Measurements from ENCODE around the gene ZFYVE1.
"Not testable (repeated sequence)": the region's sequence is repeated elsewhere in the genome, so short reads cannot be mapped to it uniquely, and the experiment has no call there.

Gene ZFYVE1

DNA sequence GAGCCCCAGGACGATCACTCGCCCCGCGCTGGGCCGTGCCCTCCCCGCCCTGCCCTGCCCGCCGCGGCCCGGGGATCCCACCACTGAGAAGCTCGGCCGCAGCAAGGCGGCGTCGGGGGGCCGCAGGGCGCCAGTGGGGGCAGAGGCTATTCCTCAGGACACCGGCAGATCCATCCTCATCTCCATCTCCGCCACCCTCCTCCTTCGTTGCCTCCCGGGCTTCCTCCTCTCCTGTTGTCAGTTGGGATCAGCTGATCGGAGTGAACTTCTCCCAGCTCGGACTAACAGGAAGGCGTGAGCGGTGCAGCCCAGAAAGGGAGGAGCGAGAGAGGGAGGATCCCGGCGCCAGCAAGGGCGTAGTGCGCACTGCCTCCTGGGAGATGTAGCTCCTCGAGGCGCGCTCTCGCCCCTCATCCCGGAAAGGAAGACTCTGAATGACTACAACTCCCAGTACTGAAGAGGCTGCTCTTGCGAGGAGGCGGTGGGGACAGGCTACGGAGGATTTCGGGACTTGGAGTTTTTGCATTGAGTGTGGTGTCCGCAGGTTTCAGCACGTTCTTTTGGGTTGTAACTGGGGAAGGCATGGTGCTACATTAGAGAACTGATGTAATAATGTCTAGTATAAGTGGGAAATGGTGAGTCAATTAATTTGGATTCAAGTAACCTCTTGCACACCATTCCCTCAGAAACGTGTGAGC lies at the start of gene ZFYVE1:
Gene ZFYVE1 (minus strand): TSS at position 262 of the 698 bp plus-strand sequence. CDS start 2,598 bp downstream, outside the sequence.
- peak within 1 kb of the TSS; percentile 84 for H3K4me3 ChIP-seq (ENCODE audit: low read depth, low read length)

DNA sequence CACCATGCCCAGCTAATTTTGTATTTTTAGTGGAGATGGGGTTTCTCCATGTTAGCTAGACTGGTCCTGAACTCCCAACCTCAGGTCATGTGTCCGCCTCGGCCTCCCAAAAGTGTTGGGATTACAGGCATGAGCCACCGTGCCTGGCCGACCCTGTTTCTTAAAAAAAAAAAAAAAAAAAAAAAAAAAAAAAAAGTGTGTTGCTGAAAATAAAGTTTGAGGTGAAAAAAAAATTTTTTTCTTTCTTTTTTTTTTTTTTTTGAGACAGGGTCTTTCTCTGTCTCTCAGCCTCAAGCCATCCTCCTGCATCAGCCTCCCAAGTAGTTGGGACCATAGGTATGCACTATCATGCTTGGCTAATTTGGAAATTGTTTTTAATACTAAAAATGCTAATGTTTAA lies 42.7 kb upstream of the ZFYVE1 start:
- H3K4me3 ChIP-seq (ENCODE audit: low read depth, low read length): no peak overlapping the region

DNA sequence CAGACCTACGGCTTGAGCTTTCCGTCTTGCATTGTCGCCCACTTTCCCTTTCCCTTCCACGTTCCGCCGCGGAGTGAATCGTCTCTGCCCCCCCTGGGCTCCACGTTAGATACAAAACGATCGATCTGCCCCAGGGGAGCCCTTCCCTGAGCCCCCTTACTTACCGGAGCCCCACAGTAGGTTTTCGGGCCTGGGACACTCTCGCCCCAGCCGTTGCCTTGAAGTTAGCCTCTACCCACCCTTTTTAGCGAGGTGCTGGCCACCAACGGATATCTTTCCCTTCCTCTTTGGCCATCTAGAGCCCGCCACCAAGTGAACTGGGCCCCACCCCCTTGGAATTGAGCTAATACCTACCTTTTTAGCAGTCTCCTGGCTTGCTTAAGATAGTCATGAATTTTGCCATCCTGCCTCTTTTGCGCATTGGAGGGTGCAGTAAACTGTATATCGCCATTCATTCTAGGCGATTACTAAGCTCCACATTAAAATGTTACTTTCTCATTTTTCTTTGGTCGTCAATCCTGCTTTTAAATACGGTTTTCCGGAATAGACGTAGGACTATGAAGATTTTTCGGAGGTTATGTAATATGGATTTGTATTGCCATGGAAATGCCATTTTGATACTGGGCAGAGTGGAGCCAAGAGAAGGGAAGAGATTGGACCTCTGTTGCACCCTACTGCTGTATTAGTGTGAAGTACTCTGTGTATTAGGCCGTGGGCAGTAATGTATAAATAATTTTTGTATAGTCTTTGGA lies 32.2 kb upstream of the ZFYVE1 start:
- H3K4me3 ChIP-seq (ENCODE audit: low read depth, low read length): peak overlapping the region; percentile 99

DNA sequence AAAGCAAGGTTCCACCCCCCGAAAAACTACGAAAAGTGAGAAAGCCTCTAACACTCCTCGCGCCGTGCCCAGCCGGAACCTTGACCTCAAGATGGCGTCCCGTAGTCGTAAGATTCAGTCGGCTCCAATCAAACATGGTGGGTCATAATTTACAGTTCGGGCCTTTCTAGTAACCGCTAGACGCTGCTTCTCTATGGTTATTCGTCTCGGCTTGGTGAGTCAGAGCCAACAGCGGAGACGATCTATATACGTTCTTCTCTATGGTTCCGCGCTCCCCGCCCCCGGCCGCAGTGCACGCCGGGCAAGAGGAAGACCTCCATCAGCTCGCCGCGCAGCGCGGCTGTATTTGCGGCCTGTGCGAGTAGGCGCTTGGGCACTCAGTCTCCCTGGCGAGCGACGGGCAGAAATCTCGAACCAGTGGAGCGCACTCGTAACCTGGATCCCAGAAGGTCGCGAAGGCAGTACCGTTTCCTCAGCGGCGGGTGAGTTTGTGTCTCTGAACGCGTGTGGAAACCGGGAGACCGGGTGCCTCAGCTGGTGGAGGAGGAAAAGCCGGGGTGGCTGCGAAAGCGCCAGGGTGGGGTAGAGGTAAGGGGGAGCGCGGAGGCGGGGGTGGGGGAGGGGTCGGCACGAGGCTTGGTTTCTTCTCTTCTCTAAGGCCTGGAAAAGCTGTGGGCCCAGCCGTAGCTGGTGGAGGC lies 31.5 kb upstream of the ZFYVE1 start, which contains the start of gene RBM25:
Gene RBM25 (plus strand): TSS at position 311 of the 698 bp plus-strand sequence. CDS start 13,108 bp downstream, outside the sequence.
- peak within 1 kb of the TSS; percentile 99 for H3K4me3 ChIP-seq (ENCODE audit: low read depth, low read length)

GRCh38 chr14:73057944-73058223 lies 31.0 kb upstream of the ZFYVE1 start:
- peak overlapping the region; percentile 99 for H3K4me3 ChIP-seq (ENCODE audit: low read depth, low read length)

DNA sequence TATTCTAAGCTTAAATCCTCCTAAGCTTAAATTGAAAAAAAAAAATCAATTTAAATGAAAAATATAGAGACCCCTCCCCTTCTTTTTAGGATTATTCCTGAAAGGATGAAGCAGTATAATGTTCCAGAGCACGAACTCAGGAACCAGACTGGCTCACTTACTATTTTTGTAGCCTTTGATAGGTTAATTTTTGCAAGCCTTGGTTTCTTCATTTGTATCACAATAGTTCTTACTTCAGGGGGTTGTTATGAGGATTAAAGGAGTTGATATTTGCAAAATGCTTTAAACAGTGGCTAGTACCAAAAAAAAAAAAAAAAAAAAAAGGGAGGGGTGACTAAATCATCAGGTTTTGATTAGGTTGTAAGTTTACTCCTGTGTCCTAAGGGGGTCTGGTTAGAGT lies 28.3 kb upstream of the ZFYVE1 start:
- H3K4me3 ChIP-seq (ENCODE audit: low read depth, low read length): no peak overlapping the region

DNA sequence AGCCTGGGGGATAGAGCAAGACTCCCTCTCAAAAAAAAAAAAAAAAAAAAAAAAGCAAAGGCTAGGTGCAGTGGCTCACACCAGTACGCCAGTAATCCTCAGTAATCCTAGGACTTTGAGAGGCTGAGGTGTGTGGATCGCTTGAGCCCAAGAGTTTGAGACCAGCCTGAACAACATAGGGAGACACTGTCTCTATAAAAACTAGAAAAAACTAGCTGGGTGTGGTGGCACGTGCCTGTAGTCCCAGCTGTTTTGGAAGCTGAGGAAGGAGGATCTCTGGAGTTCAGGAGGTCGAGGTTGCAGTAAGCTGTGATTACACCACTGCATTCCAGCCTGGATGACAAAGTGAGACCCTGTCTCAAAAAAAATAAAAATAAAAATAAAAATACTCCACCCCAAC lies 22.5 kb upstream of the ZFYVE1 start:
- no peak overlapping the region for H3K4me3 ChIP-seq (ENCODE audit: low read depth, low read length)

DNA sequence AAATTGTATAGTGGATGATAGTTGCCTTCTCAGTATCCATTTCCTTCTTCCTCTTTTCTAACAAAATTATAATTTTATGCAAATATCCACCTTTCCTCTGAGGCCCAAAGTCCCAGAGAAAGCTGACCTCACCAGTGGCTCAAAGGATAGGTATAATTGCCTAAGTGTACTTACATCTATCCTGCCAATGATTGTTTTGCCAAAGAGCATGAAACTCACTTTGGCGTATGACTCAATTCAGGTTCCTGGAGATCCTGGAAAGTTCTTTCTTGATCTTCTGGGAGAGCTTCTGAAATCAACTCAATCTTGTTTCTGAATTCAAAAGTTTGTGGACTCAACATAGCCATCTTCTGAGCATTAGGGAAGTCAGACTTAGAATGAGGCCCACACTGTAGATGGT lies 20.9 kb upstream of the ZFYVE1 start:
- H3K4me3 ChIP-seq (ENCODE audit: low read depth, low read length): no peak overlapping the region

GRCh38 chr14:73036706-73037450 lies 10.0 kb upstream of the ZFYVE1 start:
- not testable (repeated sequence) for H3K4me3 ChIP-seq (ENCODE audit: low read depth, low read length)

GRCh38 chr14:73027984-73028383 lies 1.1 kb upstream of the ZFYVE1 start:
- H3K4me3 ChIP-seq (ENCODE audit: low read depth, low read length): no peak overlapping the region

DNA sequence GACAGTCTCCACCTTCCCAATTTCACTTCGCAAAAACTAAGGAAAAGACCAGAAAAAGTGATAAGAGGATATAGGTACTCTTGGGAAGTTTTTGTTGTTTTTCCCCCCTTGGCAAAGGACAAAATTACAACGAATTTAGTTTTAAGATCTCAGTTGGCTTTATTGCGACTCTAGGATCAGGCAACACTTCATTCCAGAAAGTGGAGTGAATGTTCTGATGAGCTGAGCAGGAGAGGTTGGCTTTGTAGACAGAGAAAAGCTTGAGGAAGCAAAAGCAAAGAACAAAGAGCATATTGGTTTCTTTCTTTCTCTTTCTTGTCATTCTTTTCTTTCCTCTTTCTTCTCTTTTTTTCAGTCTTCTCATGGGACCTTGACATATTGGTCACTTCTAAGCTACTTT lies 640 bp upstream of the ZFYVE1 start:
- peak overlapping the region; percentile 84 for H3K4me3 ChIP-seq (ENCODE audit: low read depth, low read length)

- peak overlapping the region; percentile 84 for H3K4me3 ChIP-seq (ENCODE audit: low read depth, low read length)
Measured at GRCh38 chr14:73026243-73026844, 562 bp downstream of the ZFYVE1 start.

GRCh38 chr14:73025544-73025943 lies 1.4 kb downstream of the ZFYVE1 start:
- no peak overlapping the region for H3K4me3 ChIP-seq (ENCODE audit: low read depth, low read length)

- no peak overlapping the region for H3K4me3 ChIP-seq (ENCODE audit: low read depth, low read length)
Measured at GRCh38 chr14:73022051-73022450, 4.9 kb downstream of the ZFYVE1 start.

DNA sequence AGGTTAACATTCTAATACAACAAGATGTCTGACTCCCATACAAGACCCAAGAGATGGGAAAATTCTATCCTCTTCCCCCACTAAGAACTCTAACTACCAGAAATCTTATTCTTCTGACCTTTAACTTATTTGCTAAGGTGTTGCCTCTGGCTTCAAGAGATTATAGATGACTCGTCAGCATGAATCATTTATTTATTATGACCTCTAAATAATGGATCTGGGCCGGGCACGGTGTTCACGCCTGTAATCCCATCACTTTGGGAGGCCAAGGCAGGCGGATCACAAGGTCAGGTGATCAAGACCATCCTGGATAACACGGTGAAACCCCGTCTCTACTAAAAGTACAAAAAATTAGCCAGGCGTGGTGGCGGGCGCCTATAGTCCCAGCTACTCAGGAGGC lies 10.9 kb downstream of the ZFYVE1 start:
- not testable (repeated sequence) for H3K4me3 ChIP-seq (ENCODE audit: low read depth, low read length)

DNA sequence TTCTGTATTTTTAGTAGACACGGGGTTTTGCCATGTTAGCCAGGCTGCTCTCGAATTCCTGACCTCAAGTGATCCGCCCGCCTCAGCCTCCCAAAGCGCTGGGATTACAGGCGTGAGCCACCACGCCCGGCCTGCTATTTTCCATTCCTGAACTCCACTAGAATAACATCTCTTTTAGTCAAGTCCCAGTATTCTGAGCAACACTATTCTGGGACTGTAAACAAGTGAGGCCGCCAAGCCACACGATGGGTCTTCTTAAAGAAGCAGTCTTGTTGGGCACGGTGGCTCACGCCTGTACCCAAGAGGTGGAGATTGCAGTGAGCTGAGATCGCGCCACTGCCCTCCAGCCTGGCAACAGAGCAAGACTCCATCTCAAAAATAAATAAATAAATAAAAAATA lies 11.4 kb downstream of the ZFYVE1 start:
- not testable (repeated sequence) for H3K4me3 ChIP-seq (ENCODE audit: low read depth, low read length)

GRCh38 chr14:73014105-73014504 lies 12.8 kb downstream of the ZFYVE1 start:
- H3K4me3 ChIP-seq (ENCODE audit: low read depth, low read length): no peak overlapping the region

- not testable (repeated sequence) for H3K4me3 ChIP-seq (ENCODE audit: low read depth, low read length)
Measured at GRCh38 chr14:73011189-73011588, 15.7 kb downstream of the ZFYVE1 start.

DNA sequence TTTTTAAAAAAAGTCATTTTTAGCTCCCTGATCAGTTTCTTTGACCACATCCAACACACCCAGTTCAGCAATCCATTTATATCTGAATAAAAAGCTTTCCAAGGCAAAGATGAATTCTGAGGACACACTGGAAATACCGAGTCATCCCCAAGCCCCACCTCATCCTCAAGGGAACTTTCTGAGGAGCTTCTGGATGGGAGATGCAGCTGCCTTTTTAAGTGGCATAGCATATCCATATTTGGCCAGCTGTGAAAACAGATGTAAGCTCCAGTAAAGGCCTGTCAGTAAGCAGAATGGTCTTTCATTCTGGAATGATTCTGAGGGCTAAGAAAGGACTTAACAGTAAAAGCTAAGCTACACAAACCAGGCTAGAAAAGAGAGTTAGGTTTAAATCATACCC lies 18.4 kb downstream of the ZFYVE1 start:
- no peak overlapping the region for H3K4me3 ChIP-seq (ENCODE audit: low read depth, low read length)

GRCh38 chr14:73007835-73008234 lies 19.1 kb downstream of the ZFYVE1 start:
- H3K4me3 ChIP-seq (ENCODE audit: low read depth, low read length): no peak overlapping the region

DNA sequence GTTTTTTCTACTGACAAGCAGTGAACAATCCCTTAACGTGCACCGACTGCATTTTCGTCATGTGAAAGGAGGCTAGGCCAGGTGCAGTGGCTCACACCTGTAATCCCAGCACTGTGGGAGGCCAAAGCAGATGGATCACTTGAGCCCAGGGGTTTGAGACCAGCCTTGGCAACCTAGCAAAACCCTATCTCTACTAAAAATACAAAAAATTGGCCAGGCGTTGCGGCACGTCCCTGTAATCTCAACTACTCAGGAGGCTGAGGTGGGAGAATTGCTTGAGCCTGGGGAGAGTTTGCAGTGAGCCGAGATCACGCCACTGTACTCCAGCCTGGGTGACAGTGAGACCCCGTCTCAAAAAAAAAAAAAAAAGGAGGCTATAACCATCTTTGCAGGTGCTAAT lies 22.3 kb downstream of the ZFYVE1 start:
- not testable (repeated sequence) for H3K4me3 ChIP-seq (ENCODE audit: low read depth, low read length)
